Osteoblast (primary cell): ENCODE results near the gene VEZF1. TPM values are rescaled to one million over a fixed set of nuclear protein-coding genes. Genes with fewer than 3 reads are reported as not detected.
"Not testable (repeated sequence)": the region's sequence is repeated elsewhere in the genome, so short reads cannot be mapped to it uniquely, and the experiment has no call there.

Experiments used
- DNase-seq: peaks from one replicate; pipeline ENCODE4 v3.0.0; 2011; ENCODE audit warnings: low spot score, mixed read lengths; ENCODE audit not compliant: insufficient read length; ENCODE audit errors: missing footprints
- H2AFZ ChIP-seq: 2 replicates; pipeline ENCODE4 v1.6.0; 2011; ENCODE audit warnings: mild to moderate bottlenecking, low read length
- H3K27ac ChIP-seq: 2 replicates; pipeline ENCODE4 v1.5.1; 2011; ENCODE audit warnings: mild to moderate bottlenecking, low read depth, low read length, moderate library complexity
- H3K27me3 ChIP-seq: 2 replicates; pipeline ENCODE4 v1.6.0; 2012; ENCODE audit warnings: mild to moderate bottlenecking, control low read depth, inconsistent platforms, low read length, moderate library complexity; ENCODE audit not compliant: insufficient read depth
- H3K36me3 ChIP-seq: 2 replicates; pipeline ENCODE4 v1.5.1; 2011; ENCODE audit warnings: mild to moderate bottlenecking, low read length, control low read depth, moderate library complexity; ENCODE audit not compliant: insufficient read depth
- H3K4me1 ChIP-seq: 2 replicates; pipeline ENCODE4 v1.5.1; 2011; ENCODE audit warnings: mild to moderate bottlenecking, low read length, control low read depth, moderate library complexity; ENCODE audit not compliant: insufficient read depth
- H3K4me2 ChIP-seq: 2 replicates; pipeline ENCODE4 v1.6.0; 2011; ENCODE audit warnings: mild to moderate bottlenecking, low read length; ENCODE audit not compliant: insufficient read depth
- H3K4me3 ChIP-seq: fragments of 200-600 bp; sonication (generic); 3 replicates; pipeline ENCODE4 v1.5.1; 2012; ENCODE audit warnings: mild to moderate bottlenecking, low read length, inconsistent platforms; ENCODE audit not compliant: insufficient read depth
- H3K79me2 ChIP-seq: 2 replicates; pipeline ENCODE4 v1.6.0; 2012; ENCODE audit warnings: mild to moderate bottlenecking, low read length, control low read depth, inconsistent platforms; ENCODE audit not compliant: insufficient read depth
- H3K9me3 ChIP-seq: 2 replicates; pipeline ENCODE4 v1.5.1; 2011; ENCODE audit warnings: low read depth, low read length, control low read depth
- H4K20me1 ChIP-seq: 2 replicates; pipeline ENCODE4 v1.6.0; 2012; ENCODE audit warnings: mild to moderate bottlenecking, low read length, control low read depth; ENCODE audit not compliant: insufficient read depth
- total RNA-seq: library from RNA; depleted of rRNA; stranded (reverse); fragments of >200 nt; gene quantifications from 2 replicates; pipeline ENCODE4 v1.2.3, GENCODE V29; 2012
- TF ChIP-seq, protein P1 (sequence below): IDR thresholded peaks from 2 replicates; pipeline ENCODE4 v1.5.1; 2011; ENCODE audit warnings: mild to moderate bottlenecking, low read depth, low read length, moderate library complexity; ENCODE audit errors: extremely low read depth

The VEZF1 gene
- total RNA-seq, 1 donor = 58.6 TPM

- Histone ChIP-seq H3K79me2 (peaks cover 70% of the 10 kb centered on the region), H3K4me1 (peaks cover 25% of the 10 kb centered on the region), H2AFZ (no peak overlapping the region), H3K9me3 (no peaks in the 10 kb centered on the region), H3K27ac (no peak overlapping the region), H4K20me1 (peaks cover 31% of the 10 kb centered on the region), H3K4me3 (no peak overlapping the region), H3K27me3 (no peaks in the 10 kb centered on the region), H3K36me3 (peaks cover 63% of the 10 kb centered on the region), H3K4me2 (no peak overlapping the region)
- TF ChIP-seq, protein P1, sequence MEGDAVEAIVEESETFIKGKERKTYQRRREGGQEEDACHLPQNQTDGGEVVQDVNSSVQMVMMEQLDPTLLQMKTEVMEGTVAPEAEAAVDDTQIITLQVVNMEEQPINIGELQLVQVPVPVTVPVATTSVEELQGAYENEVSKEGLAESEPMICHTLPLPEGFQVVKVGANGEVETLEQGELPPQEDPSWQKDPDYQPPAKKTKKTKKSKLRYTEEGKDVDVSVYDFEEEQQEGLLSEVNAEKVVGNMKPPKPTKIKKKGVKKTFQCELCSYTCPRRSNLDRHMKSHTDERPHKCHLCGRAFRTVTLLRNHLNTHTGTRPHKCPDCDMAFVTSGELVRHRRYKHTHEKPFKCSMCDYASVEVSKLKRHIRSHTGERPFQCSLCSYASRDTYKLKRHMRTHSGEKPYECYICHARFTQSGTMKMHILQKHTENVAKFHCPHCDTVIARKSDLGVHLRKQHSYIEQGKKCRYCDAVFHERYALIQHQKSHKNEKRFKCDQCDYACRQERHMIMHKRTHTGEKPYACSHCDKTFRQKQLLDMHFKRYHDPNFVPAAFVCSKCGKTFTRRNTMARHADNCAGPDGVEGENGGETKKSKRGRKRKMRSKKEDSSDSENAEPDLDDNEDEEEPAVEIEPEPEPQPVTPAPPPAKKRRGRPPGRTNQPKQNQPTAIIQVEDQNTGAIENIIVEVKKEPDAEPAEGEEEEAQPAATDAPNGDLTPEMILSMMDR = no peak
- DNase-seq = no peak
Measured at GRCh38 chr17:57980522-57980921, 7.5 kb downstream of the VEZF1 start.

DNA sequence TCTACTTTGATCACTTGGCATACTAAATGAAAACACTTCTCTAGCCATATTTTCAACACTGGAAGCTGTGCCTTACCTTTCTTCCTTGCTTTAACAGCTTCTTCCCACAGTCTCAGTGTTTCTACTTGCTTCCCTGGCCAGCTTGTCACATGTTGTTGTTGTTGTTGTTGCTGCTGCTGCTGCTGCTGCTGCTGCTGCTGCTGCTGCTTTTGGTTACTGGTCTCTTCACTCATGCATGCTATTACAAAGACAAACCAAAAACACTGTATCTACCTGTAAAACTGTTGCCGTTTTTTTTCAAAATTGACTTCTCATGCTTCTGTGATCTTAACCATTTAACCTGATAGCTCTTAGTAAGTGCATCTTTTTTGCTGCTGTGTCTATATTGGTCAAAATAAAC, 9.0 kb downstream of the VEZF1 start:
- peaks cover 55% of the 10 kb centered on the region for H3K79me2 ChIP-seq
- no peak overlapping the region for H3K27ac ChIP-seq
- no peak overlapping the region for H3K4me2 ChIP-seq
- H3K27me3 ChIP-seq = no peaks in the 10 kb centered on the region
- H3K36me3 ChIP-seq = peaks cover 71% of the 10 kb centered on the region
- H3K4me3 ChIP-seq = no peak overlapping the region
- DNase-seq = no peak
- peaks cover 17% of the 10 kb centered on the region for H3K4me1 ChIP-seq
- TF ChIP-seq, protein P1 = no peak
- no peaks in the 10 kb centered on the region for H3K9me3 ChIP-seq
- peaks cover 22% of the 10 kb centered on the region for H4K20me1 ChIP-seq
- H2AFZ ChIP-seq = no peak overlapping the region

DNA sequence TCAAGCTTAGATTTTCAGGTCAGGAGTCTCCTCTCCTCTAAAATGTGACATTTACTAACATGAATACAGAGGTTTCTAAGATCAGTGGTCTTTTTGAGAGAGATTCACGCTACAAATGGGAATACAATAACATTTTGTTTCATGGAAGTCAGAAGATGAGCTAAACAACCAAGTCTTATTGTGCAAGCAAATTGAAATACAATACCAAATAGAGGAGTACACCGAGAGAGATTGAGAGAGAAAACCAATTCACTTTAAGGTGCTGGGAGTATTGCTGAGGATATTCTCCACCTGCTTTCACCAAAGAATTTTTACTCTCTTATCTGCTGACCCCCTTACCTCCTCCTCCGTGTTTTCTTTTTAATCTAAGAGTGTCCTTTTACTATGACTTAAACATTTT, 11.5 kb downstream of the VEZF1 start:
- Histone ChIP-seq H3K27ac (no peak overlapping the region), H3K4me3 (no peak overlapping the region), H3K79me2 (peaks cover 30% of the 10 kb centered on the region), H3K9me3 (no peaks in the 10 kb centered on the region), H3K36me3 (peaks cover 61% of the 10 kb centered on the region), H4K20me1 (no peaks in the 10 kb centered on the region), H3K27me3 (no peaks in the 10 kb centered on the region), H3K4me2 (no peak overlapping the region), H2AFZ (no peak overlapping the region), H3K4me1 (peaks cover 6% of the 10 kb centered on the region)
- no peak for DNase-seq
- TF ChIP-seq, protein P1 = no peak

DNA sequence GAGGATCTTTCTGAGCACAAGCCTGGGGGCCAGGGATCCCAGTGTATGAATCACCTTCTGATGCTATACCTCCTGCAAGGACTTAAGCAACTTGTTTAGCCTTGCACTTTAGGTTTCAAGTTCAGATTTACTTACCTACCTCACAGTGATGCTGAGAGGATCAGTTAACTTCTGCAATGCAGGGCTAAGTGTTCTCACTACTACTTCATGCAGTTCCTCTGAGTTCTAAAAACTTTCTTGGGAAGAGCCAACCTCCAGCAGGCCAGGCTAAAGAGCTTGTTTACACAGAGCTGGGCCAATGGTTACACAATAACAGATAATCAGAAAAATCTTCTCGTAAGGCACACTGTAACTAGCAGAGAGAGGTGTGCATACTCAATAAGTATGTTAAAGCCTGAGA, 13.0 kb downstream of the VEZF1 start:
- H3K4me2 ChIP-seq = no peak overlapping the region

DNA sequence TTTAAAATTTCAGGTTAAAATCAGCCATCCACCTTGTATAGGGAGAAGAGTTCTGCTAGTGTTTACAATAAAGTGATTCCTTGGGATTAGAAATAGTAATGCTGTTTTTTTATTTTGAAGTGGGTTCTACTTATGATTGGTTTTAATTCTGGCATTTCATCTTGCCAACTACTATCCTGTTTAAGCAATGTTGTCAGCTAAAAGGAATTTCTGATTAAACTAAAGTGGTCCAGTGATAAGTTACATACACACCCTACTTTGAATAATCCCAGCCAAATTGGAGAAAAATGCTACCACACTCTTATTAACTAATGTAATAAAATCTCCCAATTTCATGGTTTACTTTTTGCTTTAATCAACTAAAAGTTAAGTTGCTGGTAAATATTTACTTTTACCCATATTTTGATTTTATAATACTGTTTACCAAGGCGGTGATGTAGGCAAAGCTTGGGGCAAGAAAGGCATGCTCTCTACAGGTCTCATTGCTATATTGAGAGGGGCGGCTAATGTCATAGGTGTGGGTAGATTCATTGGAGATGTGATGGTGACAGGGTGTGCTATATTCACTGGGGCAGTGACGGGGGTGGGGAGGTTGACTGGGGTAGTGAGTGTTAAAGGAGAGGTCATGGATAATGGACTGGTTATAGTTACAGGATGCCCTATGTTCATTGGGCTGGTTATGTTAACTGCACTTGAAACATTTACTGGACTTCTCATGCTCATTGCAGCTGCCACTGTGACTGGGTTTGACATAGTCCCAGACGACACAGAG, 13.8 kb downstream of the VEZF1 start:
- H3K27me3 ChIP-seq, H3K27ac ChIP-seq, H3K4me3 ChIP-seq, H3K4me2 ChIP-seq, H3K9me3 ChIP-seq, DNase-seq, H2AFZ ChIP-seq, H4K20me1 ChIP-seq, H3K4me1 ChIP-seq: not testable (repeated sequence)
- peaks cover 42% of the 10 kb centered on the region for H3K36me3 ChIP-seq
- peaks cover 14% of the 10 kb centered on the region for H3K79me2 ChIP-seq

More for the DNA sequence above, 13.0 kb downstream of the VEZF1 start:
- Histone ChIP-seq H3K4me3 (no peak overlapping the region), H3K27me3 (no peaks in the 10 kb centered on the region), H3K36me3 (peaks cover 49% of the 10 kb centered on the region), H3K27ac (no peak overlapping the region), H3K79me2 (peaks cover 16% of the 10 kb centered on the region), H4K20me1 (no peaks in the 10 kb centered on the region), H3K9me3 (no peaks in the 10 kb centered on the region), H3K4me1 (peaks cover 6% of the 10 kb centered on the region), H2AFZ (no peak overlapping the region)
- DNase-seq = peak; percentile 51
- TF ChIP-seq, protein P1 = no peak
